KOPT-K1 (cell line): Measurements from ENCODE around the gene CLIC3.
"Not testable (repeated sequence)": the region's sequence is repeated elsewhere in the genome, so short reads cannot be mapped to it uniquely, and the experiment has no call there.

ENCODE experiments used
- H3K27ac ChIP-seq: fragments of 200-600 bp; sonication (generic); 2 replicates; pipeline ENCODE4 v1.5.1; 2016; ENCODE audit warnings: antibody characterized with exemption, mild to moderate bottlenecking, low read depth, low read length; ENCODE audit not compliant: poor library complexity, severe bottlenecking
- H3K36me3 ChIP-seq: fragments of 200-600 bp; sonication (generic); 2 replicates; pipeline ENCODE4 v1.5.1; 2017; ENCODE audit warnings: antibody characterized with exemption, mild to moderate bottlenecking, low read length, moderate library complexity; ENCODE audit not compliant: insufficient read depth
- H3K9me3 ChIP-seq: fragments of 200-600 bp; sonication (generic); 2 replicates; pipeline ENCODE4 v1.5.1; 2017; ENCODE audit warnings: antibody characterized with exemption, low read length, mild to moderate bottlenecking; ENCODE audit not compliant: insufficient read depth, poor library complexity, severe bottlenecking

CLIC3 gene

GRCh38 chr9:137034709-137035506 is 38.5 kb upstream of the CLIC3 start:
- no peaks in the 10 kb centered on the region for H3K9me3 ChIP-seq
- H3K27ac ChIP-seq, result no peak overlapping the region
- no peaks in the 10 kb centered on the region for H3K36me3 ChIP-seq

- H3K9me3 ChIP-seq, result no peaks in the 10 kb centered on the region
- no peaks in the 10 kb centered on the region for H3K36me3 ChIP-seq
- no peak overlapping the region for H3K27ac ChIP-seq
Measured at GRCh38 chr9:137034039-137034708, 37.8 kb upstream of the CLIC3 start.

GRCh38 chr9:137033481-137033880 is 37.1 kb upstream of the CLIC3 start:
- not testable (repeated sequence) for H3K27ac ChIP-seq

GRCh38 chr9:137032858-137033257 is 36.5 kb upstream of the CLIC3 start:
- Histone ChIP-seq H3K9me3 (no peaks in the 10 kb centered on the region), H3K27ac (no peak overlapping the region), H3K36me3 (no peaks in the 10 kb centered on the region)

More at GRCh38 chr9:137033481-137033880, 37.1 kb upstream of the CLIC3 start:
- not testable (repeated sequence) for H3K36me3 ChIP-seq, H3K9me3 ChIP-seq

- H3K27ac ChIP-seq, result no peak within 1 kb of the TSS
- no peaks in the 10 kb centered on the region for H3K9me3 ChIP-seq
- no peaks in the 10 kb centered on the region for H3K36me3 ChIP-seq
Measured at GRCh38 chr9:137031904-137032640, 35.7 kb upstream of the CLIC3 start, which contains the start of gene FUT7. FUT7 (minus strand) TSS chr9:137032088; CDS start chr9:137031991, 97 bp downstream.

GRCh38 chr9:137030538-137031527 is 34.5 kb upstream of the CLIC3 start:
- Histone ChIP-seq H3K27ac (no peak overlapping the region), H3K36me3 (no peaks in the 10 kb centered on the region), H3K9me3 (no peaks in the 10 kb centered on the region)

- no peaks in the 10 kb centered on the region for H3K36me3 ChIP-seq
- no peak overlapping the region for H3K27ac ChIP-seq
Measured at GRCh38 chr9:137030006-137030405, 33.6 kb upstream of the CLIC3 start.

GRCh38 chr9:137029058-137029936 is 32.9 kb upstream of the CLIC3 start:
- no peaks in the 10 kb centered on the region for H3K36me3 ChIP-seq
- no peaks in the 10 kb centered on the region for H3K9me3 ChIP-seq
- no peak overlapping the region for H3K27ac ChIP-seq

More at GRCh38 chr9:137030006-137030405, 33.6 kb upstream of the CLIC3 start:
- no peaks in the 10 kb centered on the region for H3K9me3 ChIP-seq

GRCh38 chr9:137028263-137029057 is 32.1 kb upstream of the CLIC3 start:
- Histone ChIP-seq H3K27ac (no peak overlapping the region), H3K9me3 (no peaks in the 10 kb centered on the region), H3K36me3 (no peaks in the 10 kb centered on the region)

GRCh38 chr9:137027369-137028262 is 31.2 kb upstream of the CLIC3 start, which contains the start of gene ABCA2:
ABCA2 (minus strand) TSS chr9:137028237; CDS start chr9:137028140, 97 bp downstream.
- Histone ChIP-seq H3K9me3 (no peaks in the 10 kb centered on the region), H3K36me3 (no peaks in the 10 kb centered on the region), H3K27ac (no peak within 1 kb of the TSS)

GRCh38 chr9:137026828-137027227 is 30.5 kb upstream of the CLIC3 start:
- H3K9me3 ChIP-seq, result no peaks in the 10 kb centered on the region
- no peaks in the 10 kb centered on the region for H3K36me3 ChIP-seq
- no peak overlapping the region for H3K27ac ChIP-seq

GRCh38 chr9:137026384-137026783 is 30.0 kb upstream of the CLIC3 start:
- Histone ChIP-seq H3K9me3 (no peaks in the 10 kb centered on the region), H3K36me3 (no peaks in the 10 kb centered on the region), H3K27ac (no peak overlapping the region)
